Measurements from ENCODE around the gene ZNF318.
A peak's percentile ranks its signal among the peaks of the same experiment; 100 is the strongest.
"Not testable (repeated sequence)": the region's sequence is repeated elsewhere in the genome, so short reads cannot be mapped to it uniquely, and the experiment has no call there.

The ZNF318 gene

GRCh38 chr6:43376551-43376981, 7.1 kb upstream of the ZNF318 start:
- Histone ChIP-seq H3K36me3 (ENCODE audit: control insufficient read depth in 4 of 4, insufficient read depth in 4 of 4, low read length in 3 of 4) (no peaks in the 10 kb centered on the region), H3K27me3 (replicated peaks in 2 of 5; ENCODE audit: control insufficient read depth in 4 of 5, insufficient read depth in 5 of 5, low read length in 4 of 5) (peaks cover 0 to 68% (median 29%) of the 10 kb centered on the region in 5 experiments), H3K4me1 (ENCODE audit: control extremely low read depth in 1 of 4, control insufficient read depth in 4 of 4, insufficient read depth in 4 of 4, low read length in 3 of 4) (no peaks in the 10 kb centered on the region), H3K27ac (ENCODE audit: insufficient read depth in 1 of 2, low read depth in 1 of 2, low read length in 2 of 2, poor library complexity in 1 of 2, severe bottlenecking in 2 of 2) (no peak overlapping the region), H3K9me3 (ENCODE audit: control extremely low read depth in 1 of 5, control insufficient read depth in 4 of 5, insufficient read depth in 2 of 5, low read depth in 1 of 5, low read length in 4 of 5) (no peaks in the 10 kb centered on the region), H3K4me3 (ENCODE audit: control insufficient read depth in 1 of 7, extremely low read depth in 1 of 7, insufficient read depth in 4 of 7, low read depth in 2 of 7, low read length in 6 of 7) (no peak overlapping the region)
- 100% methylated on average over 1 of the region's 1 CpG for WGBS (ENCODE audit: insufficient coverage)
- ChIA-PET POLR2A (no interaction called here), CTCF (interaction anchor here (0.7 to 1.7 kb wide), 3 partner anchors 12 to 22 kb away, joined by 3 to 4 read pairs (median 3); no protein-coding TSS in a partner anchor)
- no peak for DNase-seq

- no peak for DNase-seq
- peaks cover 0 to 59% (median 23%) of the 10 kb centered on the region in 5 experiments for H3K27me3 ChIP-seq (replicated peaks in 2 of 5; ENCODE audit: control insufficient read depth in 4 of 5, insufficient read depth in 5 of 5, low read length in 4 of 5)
- 92% methylated on average over 2 of the region's 4 CpGs for WGBS (ENCODE audit: insufficient coverage)
- no peaks in the 10 kb centered on the region for H3K36me3 ChIP-seq (ENCODE audit: control insufficient read depth in 4 of 4, insufficient read depth in 4 of 4, low read length in 3 of 4)
- H3K4me1 ChIP-seq (ENCODE audit: control extremely low read depth in 1 of 4, control insufficient read depth in 4 of 4, insufficient read depth in 4 of 4, low read length in 3 of 4), result no peaks in the 10 kb centered on the region
- CTCF ChIA-PET, result interaction anchor here (1.1 to 1.7 kb wide), 3 partner anchors 11 to 23 kb away, joined by 3 to 4 read pairs (median 3); no protein-coding TSS in a partner anchor
- no peak overlapping the region for H3K27ac ChIP-seq (ENCODE audit: insufficient read depth in 1 of 2, low read depth in 1 of 2, low read length in 2 of 2, poor library complexity in 1 of 2, severe bottlenecking in 2 of 2)
- POLR2A ChIA-PET, result no interaction called here
- no peak overlapping the region for H3K4me3 ChIP-seq (ENCODE audit: control insufficient read depth in 1 of 7, extremely low read depth in 1 of 7, insufficient read depth in 4 of 7, low read depth in 2 of 7, low read length in 6 of 7)
- no peaks in the 10 kb centered on the region for H3K9me3 ChIP-seq (ENCODE audit: control extremely low read depth in 1 of 5, control insufficient read depth in 4 of 5, insufficient read depth in 2 of 5, low read depth in 1 of 5, low read length in 4 of 5)
These were observed 6.2 kb upstream of the ZNF318 start for GRCh38 chr6:43375693-43376092.

GRCh38 chr6:43373252-43373875, 3.9 kb upstream of the ZNF318 start:
- H3K27ac ChIP-seq (ENCODE audit: insufficient read depth in 1 of 2, low read depth in 1 of 2, low read length in 2 of 2, poor library complexity in 1 of 2, severe bottlenecking in 2 of 2), result no peak overlapping the region
- peaks cover 0 to 40% (median 12%) of the 10 kb centered on the region in 5 experiments for H3K27me3 ChIP-seq (replicated peaks in 2 of 5; ENCODE audit: control insufficient read depth in 4 of 5, insufficient read depth in 5 of 5, low read length in 4 of 5)
- CTCF ChIA-PET, result interaction anchor here (0.6 to 0.8 kb wide), 2 partner anchors 11 to 151 kb away, joined by 3 to 4 read pairs; no protein-coding TSS in a partner anchor
- 94% methylated on average over 3 of the region's 5 CpGs for WGBS (ENCODE audit: insufficient coverage)
- peaks cover 0 to 14% (median 10%) of the 10 kb centered on the region in 4 experiments for H3K4me1 ChIP-seq (ENCODE audit: control extremely low read depth in 1 of 4, control insufficient read depth in 4 of 4, insufficient read depth in 4 of 4, low read length in 3 of 4)
- no peaks in the 10 kb centered on the region for H3K9me3 ChIP-seq (ENCODE audit: control extremely low read depth in 1 of 5, control insufficient read depth in 4 of 5, insufficient read depth in 2 of 5, low read depth in 1 of 5, low read length in 4 of 5)
- no peak overlapping the region for H3K4me3 ChIP-seq (ENCODE audit: control insufficient read depth in 1 of 7, extremely low read depth in 1 of 7, insufficient read depth in 4 of 7, low read depth in 2 of 7, low read length in 6 of 7)
- POLR2A ChIA-PET, result interaction anchor here (0.6 kb wide), 1 partner anchor 202 kb away, joined by 5 read pairs; no protein-coding TSS in a partner anchor
- H3K36me3 ChIP-seq (ENCODE audit: control insufficient read depth in 4 of 4, insufficient read depth in 4 of 4, low read length in 3 of 4), result no peaks in the 10 kb centered on the region
- no peak for DNase-seq

GRCh38 chr6:43370003-43370580, 645 bp upstream of the ZNF318 start:
- POLR2A ChIA-PET, result interaction anchor here (0.5 to 0.7 kb wide), 3 partner anchors 14 to 57 kb away, joined by 3 to 4 read pairs (median 3); partner anchors contain the start of gene ABCC10
- Histone ChIP-seq H3K4me3 (ENCODE audit: control insufficient read depth in 1 of 7, extremely low read depth in 1 of 7, insufficient read depth in 4 of 7, low read depth in 2 of 7, low read length in 6 of 7) (peak overlapping the region; percentile 35 to 86 (median 75)), H3K27ac (ENCODE audit: insufficient read depth in 1 of 2, low read depth in 1 of 2, low read length in 2 of 2, poor library complexity in 1 of 2, severe bottlenecking in 2 of 2) (peak overlapping the region in 1 of 2 experiments; percentile 72), H3K27me3 (replicated peaks in 2 of 5; ENCODE audit: control insufficient read depth in 4 of 5, insufficient read depth in 5 of 5, low read length in 4 of 5) (peaks cover 0 to 20% (median 12%) of the 10 kb centered on the region in 5 experiments), H3K4me1 (ENCODE audit: control extremely low read depth in 1 of 4, control insufficient read depth in 4 of 4, insufficient read depth in 4 of 4, low read length in 3 of 4) (peaks cover 0 to 25% (median 18%) of the 10 kb centered on the region in 4 experiments)
- WGBS (ENCODE audit: insufficient coverage), result 38% methylated on average over 12 of the region's 16 CpGs
- not testable (repeated sequence) for H3K9me3 ChIP-seq (ENCODE audit: control extremely low read depth in 1 of 5, control insufficient read depth in 4 of 5, insufficient read depth in 2 of 5, low read depth in 1 of 5, low read length in 4 of 5); DNase-seq; H3K36me3 ChIP-seq (ENCODE audit: control insufficient read depth in 4 of 4, insufficient read depth in 4 of 4, low read length in 3 of 4)
- CTCF ChIA-PET, result interaction anchor here (0.6 to 1.8 kb wide), 11 partner anchors 9 to 972 kb away, joined by 3 to 11 read pairs (median 3); partner anchors contain the start of gene SPATS1

DNA sequence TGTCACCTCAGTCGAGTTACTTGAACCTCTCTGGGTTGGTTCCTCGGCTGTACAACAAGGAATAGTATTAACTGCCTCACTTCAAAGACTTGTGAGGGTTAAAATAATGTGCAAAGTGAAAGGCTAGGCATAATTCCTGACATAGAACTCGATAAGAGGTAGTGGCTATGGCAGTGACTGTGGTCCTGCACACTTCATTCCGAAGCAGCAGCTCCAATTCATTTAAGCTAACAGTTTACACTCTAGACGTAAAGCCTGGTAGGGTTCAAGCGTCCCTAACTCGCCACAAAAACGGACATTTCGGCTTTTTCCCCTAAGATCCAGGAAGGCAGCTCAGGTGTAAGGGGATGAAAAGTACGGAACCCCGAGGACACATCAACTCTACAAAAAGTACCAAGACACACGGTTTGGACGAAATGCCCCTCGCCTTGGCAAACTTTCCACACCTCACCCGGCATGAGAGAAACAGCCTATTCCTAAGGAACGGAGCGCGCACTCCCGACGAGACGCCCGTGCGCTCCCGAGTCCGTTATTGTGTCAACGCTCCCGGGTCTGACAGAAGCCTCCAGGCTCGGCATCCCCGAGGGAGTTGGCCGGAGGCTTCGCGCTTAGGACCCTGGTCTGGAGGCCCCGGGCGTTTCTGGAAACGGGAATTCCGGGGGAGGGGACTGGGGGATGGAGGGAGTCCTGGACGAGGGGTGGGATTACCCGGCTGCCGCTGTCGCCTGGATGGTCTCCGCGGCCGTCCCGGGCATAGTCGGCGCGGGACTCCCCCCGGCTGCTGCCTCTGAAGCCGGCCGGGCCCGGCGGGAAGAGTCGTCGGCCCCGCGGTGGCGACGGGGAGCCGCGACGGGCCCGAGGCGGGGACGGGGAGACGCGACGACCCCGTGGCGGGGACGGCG, 937 bp downstream of the ZNF318 start:
- Histone ChIP-seq H3K4me1 (ENCODE audit: control extremely low read depth in 1 of 4, control insufficient read depth in 4 of 4, insufficient read depth in 4 of 4, low read length in 3 of 4) (peaks cover 0 to 25% (median 18%) of the 10 kb centered on the region in 4 experiments), H3K9me3 (ENCODE audit: control extremely low read depth in 1 of 5, control insufficient read depth in 4 of 5, insufficient read depth in 2 of 5, low read depth in 1 of 5, low read length in 4 of 5) (no peaks in the 10 kb centered on the region), H3K27ac (ENCODE audit: insufficient read depth in 1 of 2, low read depth in 1 of 2, low read length in 2 of 2, poor library complexity in 1 of 2, severe bottlenecking in 2 of 2) (no peak overlapping the region), H3K4me3 (ENCODE audit: control insufficient read depth in 1 of 7, extremely low read depth in 1 of 7, insufficient read depth in 4 of 7, low read depth in 2 of 7, low read length in 6 of 7) (peak overlapping the region; percentile 50 to 86 (median 75)), H3K27me3 (replicated peaks in 2 of 5; ENCODE audit: control insufficient read depth in 4 of 5, insufficient read depth in 5 of 5, low read length in 4 of 5) (peaks cover 0 to 13% (median 9%) of the 10 kb centered on the region in 5 experiments), H3K36me3 (ENCODE audit: control insufficient read depth in 4 of 4, insufficient read depth in 4 of 4, low read length in 3 of 4) (peaks cover 0 to 18% (median 11%) of the 10 kb centered on the region in 4 experiments)
- DNase-seq, result peak in 2 of 3 donors; percentile 18 to 19
- POLR2A ChIA-PET, result interaction anchor here (0.9 kb wide), 1 partner anchor 30 kb away, joined by 4 read pairs; no protein-coding TSS in a partner anchor
- WGBS (ENCODE audit: insufficient coverage), result 4% methylated on average over 33 of the region's 71 CpGs
- CTCF ChIA-PET, result interaction anchor here (1.1 to 4.4 kb wide), 7 partner anchors 11 to 139 kb away, joined by 3 to 20 read pairs (median 4); no protein-coding TSS in a partner anchor

DNA sequence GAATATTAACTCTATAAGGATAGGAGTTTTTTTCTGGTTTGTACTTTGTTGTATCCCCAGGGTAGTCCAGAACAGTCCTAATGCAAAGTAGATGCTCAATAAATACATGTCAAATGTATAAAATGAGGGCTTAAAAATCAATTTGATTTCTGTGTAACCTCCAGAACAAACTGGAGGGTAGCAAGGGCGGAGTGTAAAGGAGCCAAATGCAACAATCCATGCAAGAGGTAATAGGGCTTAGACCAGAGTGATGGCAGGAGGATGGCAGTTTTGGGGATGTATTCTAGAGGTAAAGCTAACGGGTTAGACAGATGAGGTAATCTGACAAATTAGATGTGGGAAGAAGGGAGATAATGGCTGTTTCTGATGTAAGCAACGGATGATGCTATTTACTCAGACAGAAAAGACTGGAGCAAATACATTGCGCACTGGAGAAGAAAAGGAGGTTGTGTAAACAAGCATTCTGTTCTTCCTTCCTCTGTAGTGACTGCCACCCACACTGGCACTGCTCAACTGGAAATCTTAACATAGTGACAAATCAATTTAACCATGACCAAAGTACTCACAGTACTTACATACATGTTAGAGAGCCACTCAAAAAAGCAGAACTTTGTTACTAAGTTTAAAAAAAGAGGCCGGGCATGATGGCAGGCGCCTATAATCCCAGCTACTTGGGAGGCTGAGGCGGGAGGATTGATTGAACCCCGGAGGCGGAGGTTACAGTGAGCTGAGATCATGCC, 2.0 kb downstream of the ZNF318 start:
- 61% methylated on average over 6 of the region's 9 CpGs for WGBS (ENCODE audit: insufficient coverage)
- POLR2A ChIA-PET, result no interaction called here
- Histone ChIP-seq H3K27ac (ENCODE audit: insufficient read depth in 1 of 2, low read depth in 1 of 2, low read length in 2 of 2, poor library complexity in 1 of 2, severe bottlenecking in 2 of 2) (no peak overlapping the region), H3K4me3 (ENCODE audit: control insufficient read depth in 1 of 7, extremely low read depth in 1 of 7, insufficient read depth in 4 of 7, low read depth in 2 of 7, low read length in 6 of 7) (no peak overlapping the region), H3K27me3 (replicated peaks in 2 of 5; ENCODE audit: control insufficient read depth in 4 of 5, insufficient read depth in 5 of 5, low read length in 4 of 5) (peaks cover 0 to 9% (median 4%) of the 10 kb centered on the region in 5 experiments), H3K9me3 (ENCODE audit: control extremely low read depth in 1 of 5, control insufficient read depth in 4 of 5, insufficient read depth in 2 of 5, low read depth in 1 of 5, low read length in 4 of 5) (no peaks in the 10 kb centered on the region), H3K4me1 (ENCODE audit: control extremely low read depth in 1 of 4, control insufficient read depth in 4 of 4, insufficient read depth in 4 of 4, low read length in 3 of 4) (peaks cover 0 to 25% (median 18%) of the 10 kb centered on the region in 4 experiments), H3K36me3 (ENCODE audit: control insufficient read depth in 4 of 4, insufficient read depth in 4 of 4, low read length in 3 of 4) (peaks cover 0 to 26% (median 15%) of the 10 kb centered on the region in 4 experiments)
- DNase-seq, result peak in 2 of 3 donors; percentile 69 to 75
- CTCF ChIA-PET, result interaction anchor here (1.1 to 4.4 kb wide), 3 partner anchors 11 to 130 kb away, joined by 3 to 20 read pairs (median 3); no protein-coding TSS in a partner anchor

All from common myeloid progenitor, CD34-positive (primary cell).